Ovary (tissue), 3 donors: ENCODE data around the gene CADM3.

Experiments
- CTCF ChIP-seq, 3 donors: fragments of 450-650 bp in 2 of 3; fragments of 200-600 bp in 1 of 3; IDR thresholded peaks; one replicate each; pipeline versions ENCODE4 v1.5.1 to v1.8.0; 2016 to 2022; ENCODE audit warnings: antibody characterized with exemption in 3 of 3, mild to moderate bottlenecking in 1 of 3
- EP300 ChIP-seq: sonication (generic); formaldehyde crosslinking; IDR thresholded peaks from one replicate; pipeline ENCODE4 v1.6.1; 2017; ENCODE audit warnings: antibody characterized with exemption
- POLR2A ChIP-seq: fragments of 450-650 bp; IDR thresholded peaks from one replicate; pipeline ENCODE4 v1.6.1; 2017; ENCODE audit warnings: antibody characterized with exemption, mild to moderate bottlenecking, moderate library complexity
- donor health status: DM: no; HTN: no; CAD: no.

GRCh38 chr1:159173320-159173719, 1.9 kb downstream of the CADM3 start:
- TF ChIP-seq CTCF (IDR thresholded peaks at IDR 0.05) (no peak), POLR2A (no peak), EP300 (no peak)
